ENCODE data around the gene CENPP.

- TF ChIP-seq CTCF (IDR thresholded peaks at IDR 0.05) (no peak), EP300 (IDR thresholded peaks at IDR 0.05; ENCODE audit: low read depth) (no peak)
These were observed 35.9 kb upstream of the CENPP start for GRCh38 chr9:92289708-92290390.

All from transverse colon (tissue), 3 donors.